Neural progenitor cell (in vitro differentiated cells): Measurements from ENCODE around the gene TEAD3. TPM values are rescaled to one million over a fixed set of nuclear protein-coding genes. Genes with fewer than 3 reads are reported as not detected.

Experiments used
- DNase-seq: peaks from one replicate; pipeline ENCODE4 v3.0.0-alpha.2; 2016; ENCODE audit warnings: low spot score
- H2AFZ ChIP-seq: fragments of 200-600 bp; sonication (generic); replicated peaks from 2 replicates; pipeline ENCODE4 v1.6.1; 2016; ENCODE audit warnings: antibody characterized with exemption
- H3F3A ChIP-seq: fragments of 200-600 bp; sonication (generic); 2 replicates; pipeline ENCODE4 v1.6.1; 2016; ENCODE audit warnings: antibody characterized with exemption, low read depth
- H3K27ac ChIP-seq: fragments of 200-600 bp; sonication (generic); 2 replicates; pipeline ENCODE4 v1.5.1; 2016; ENCODE audit warnings: mild to moderate bottlenecking
- H3K27me3 ChIP-seq: fragments of 200-600 bp; sonication (generic); 2 replicates; pipeline ENCODE4 v1.6.1; 2016; ENCODE audit warnings: mild to moderate bottlenecking, moderate library complexity
- H3K36me3 ChIP-seq: fragments of 200-600 bp; sonication (generic); 2 replicates; pipeline ENCODE4 v1.5.1; 2016
- H3K4me1 ChIP-seq: fragments of 200-600 bp; sonication (generic); 2 replicates; pipeline ENCODE4 v1.6.1; 2016; ENCODE audit warnings: mixed run types
- H3K4me2 ChIP-seq: fragments of 200-600 bp; sonication (generic); 2 replicates; pipeline ENCODE4 v1.6.1; 2016
- H3K4me3 ChIP-seq: fragments of 200-600 bp; sonication (generic); 2 replicates; pipeline ENCODE4 v1.5.1; 2016
- H3K79me2 ChIP-seq: fragments of 200-600 bp; sonication (generic); 2 replicates; pipeline ENCODE4 v1.6.1; 2016; ENCODE audit warnings: low read depth
- H3K9ac ChIP-seq: fragments of 200-600 bp; sonication (generic); 2 replicates; pipeline ENCODE4 v1.6.1; 2016
- H3K9me3 ChIP-seq: fragments of 200-600 bp; sonication (generic); 2 replicates; pipeline ENCODE4 v1.5.1; 2016; ENCODE audit warnings: low read depth
- H4K20me1 ChIP-seq: fragments of 200-600 bp; sonication (generic); 2 replicates; pipeline ENCODE4 v1.6.1; 2016; ENCODE audit warnings: low read depth
- H3K27ac Mint-ChIP-seq: 3 replicates; pipeline ENCODE4 v1.8.0; 2021; ENCODE audit warnings: mixed read lengths
- H3K27me3 Mint-ChIP-seq: 2 replicates; pipeline ENCODE4 v1.8.0; 2022; ENCODE audit warnings: low read depth, mild to moderate bottlenecking, inconsistent platforms, moderate library complexity, mixed read lengths; ENCODE audit not compliant: insufficient read depth
- H3K36me3 Mint-ChIP-seq: 3 replicates; pipeline ENCODE4 v1.8.0; 2021; ENCODE audit warnings: mixed read lengths
- H3K4me1 Mint-ChIP-seq: 3 replicates; pipeline ENCODE4 v1.8.0; 2021; ENCODE audit warnings: mixed read lengths
- H3K4me3 Mint-ChIP-seq: 3 replicates; pipeline ENCODE4 v1.8.0; 2021; ENCODE audit warnings: mild to moderate bottlenecking, moderate library complexity, mixed read lengths
- H3K9me3 Mint-ChIP-seq: 3 replicates; pipeline ENCODE4 v1.8.0; 2020; ENCODE audit warnings: mixed read lengths
- EZH2 ChIP-seq: fragments of 200-600 bp; sonication (generic); IDR thresholded peaks from 2 replicates; pipeline ENCODE4 v1.6.1; 2017; ENCODE audit warnings: antibody characterized with exemption, mild to moderate bottlenecking, moderate library complexity
- EZH2phosphoT487 ChIP-seq: fragments of 200-600 bp; sonication (generic); IDR thresholded peaks from 2 replicates; pipeline ENCODE4 v1.6.1; 2017; ENCODE audit warnings: antibody characterized with exemption
- microRNA-seq: library from miRNA; unstranded; fragments of <30 nt; microRNA quantifications from one replicate; pipeline ENCODE4, GENCODE V29; 2016
- small RNA-seq: library from RNA; depleted of rRNA; stranded (forward); fragments of <200 nt; gene quantifications from one replicate; pipeline ENCODE3, GENCODE V24; 2015
- total RNA-seq: library from RNA; depleted of rRNA; stranded (reverse); fragments of >200 nt; gene quantifications from 2 replicates; pipeline ENCODE4 v1.2.3, GENCODE V29; 2015; ENCODE audit warnings: low replicate concordance
- TF ChIP-seq, protein P1 (sequence below): fragments of 200-600 bp; sonication (generic); IDR thresholded peaks from 2 replicates; pipeline ENCODE4 v1.5.1; 2017; ENCODE audit warnings: antibody characterized with exemption, mild to moderate bottlenecking

The TEAD3 gene
- total RNA-seq, 1 donor from 2014 or later: 9.7 TPM

DNA sequence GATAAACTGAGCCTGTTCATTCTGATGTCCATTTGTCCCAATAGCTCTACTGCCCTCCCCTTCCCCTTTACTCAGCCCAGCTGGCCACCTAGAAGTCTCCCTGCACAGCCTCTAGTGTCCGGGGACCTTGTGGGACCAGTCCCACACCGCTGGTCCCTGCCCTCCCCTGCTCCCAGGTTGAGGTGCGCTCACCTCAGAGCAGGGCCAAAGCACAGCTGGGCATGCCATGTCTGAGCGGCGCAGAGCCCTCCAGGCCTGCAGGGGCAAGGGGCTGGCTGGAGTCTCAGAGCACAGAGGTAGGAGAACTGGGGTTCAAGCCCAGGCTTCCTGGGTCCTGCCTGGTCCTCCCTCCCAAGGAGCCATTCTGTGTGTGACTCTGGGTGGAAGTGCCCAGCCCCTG, 69.4 kb downstream of the TEAD3 start:
- Mint-ChIP-seq H3K4me3 (no peak overlapping the region), H3K27ac (no peak overlapping the region), H3K36me3 (peaks cover 17% of the 10 kb centered on the region), H3K27me3 (peaks cover 2% of the 10 kb centered on the region), H3K9me3 (peaks cover 6% of the 10 kb centered on the region), H3K4me1 (peaks cover 12% of the 10 kb centered on the region)
- no peak overlapping the region for H3K4me2 ChIP-seq
- no peaks in the 10 kb centered on the region for H4K20me1 ChIP-seq
- H3K4me3 ChIP-seq: no peak overlapping the region
- H2AFZ ChIP-seq: no peak overlapping the region
- H3K9me3 ChIP-seq: no peaks in the 10 kb centered on the region
- peaks cover 11% of the 10 kb centered on the region for H3F3A ChIP-seq
- DNase-seq: no peak
- peaks cover 36% of the 10 kb centered on the region for H3K4me1 ChIP-seq
- no peak overlapping the region for H3K27ac ChIP-seq
- no peaks in the 10 kb centered on the region for H3K36me3 ChIP-seq
- H3K9ac ChIP-seq: no peak overlapping the region
- TF ChIP-seq EZH2 (no peak), EZH2phosphoT487 (no peak)
- TF ChIP-seq, protein P1, sequence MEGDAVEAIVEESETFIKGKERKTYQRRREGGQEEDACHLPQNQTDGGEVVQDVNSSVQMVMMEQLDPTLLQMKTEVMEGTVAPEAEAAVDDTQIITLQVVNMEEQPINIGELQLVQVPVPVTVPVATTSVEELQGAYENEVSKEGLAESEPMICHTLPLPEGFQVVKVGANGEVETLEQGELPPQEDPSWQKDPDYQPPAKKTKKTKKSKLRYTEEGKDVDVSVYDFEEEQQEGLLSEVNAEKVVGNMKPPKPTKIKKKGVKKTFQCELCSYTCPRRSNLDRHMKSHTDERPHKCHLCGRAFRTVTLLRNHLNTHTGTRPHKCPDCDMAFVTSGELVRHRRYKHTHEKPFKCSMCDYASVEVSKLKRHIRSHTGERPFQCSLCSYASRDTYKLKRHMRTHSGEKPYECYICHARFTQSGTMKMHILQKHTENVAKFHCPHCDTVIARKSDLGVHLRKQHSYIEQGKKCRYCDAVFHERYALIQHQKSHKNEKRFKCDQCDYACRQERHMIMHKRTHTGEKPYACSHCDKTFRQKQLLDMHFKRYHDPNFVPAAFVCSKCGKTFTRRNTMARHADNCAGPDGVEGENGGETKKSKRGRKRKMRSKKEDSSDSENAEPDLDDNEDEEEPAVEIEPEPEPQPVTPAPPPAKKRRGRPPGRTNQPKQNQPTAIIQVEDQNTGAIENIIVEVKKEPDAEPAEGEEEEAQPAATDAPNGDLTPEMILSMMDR: no peak
- no peaks in the 10 kb centered on the region for H3K79me2 ChIP-seq
- H3K27me3 ChIP-seq: no peaks in the 10 kb centered on the region

DNA sequence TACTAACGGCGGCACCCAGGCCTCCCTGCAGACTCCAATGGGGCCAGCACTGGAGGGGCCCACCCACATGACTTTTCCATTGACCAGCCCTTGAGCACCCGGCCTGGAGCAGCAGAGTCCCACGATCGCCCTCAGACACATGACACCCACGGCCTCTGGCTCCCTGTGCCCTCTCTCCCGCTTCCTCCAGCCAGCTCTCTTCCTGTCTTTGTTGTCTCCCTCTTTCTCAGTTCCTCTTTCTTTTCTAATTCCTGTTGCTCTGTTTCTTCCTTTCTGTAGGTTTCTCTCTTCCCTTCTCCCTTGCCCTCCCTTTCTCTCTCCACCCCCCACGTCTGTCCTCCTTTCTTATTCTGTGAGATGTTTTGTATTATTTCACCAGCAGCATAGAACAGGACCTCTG, 70.8 kb downstream of the TEAD3 start:
- peaks cover 2% of the 10 kb centered on the region for H3K27me3 Mint-ChIP-seq
- no peaks in the 10 kb centered on the region for H3K27me3 ChIP-seq
- H3K4me3 Mint-ChIP-seq: no peak overlapping the region
- no peak overlapping the region for H2AFZ ChIP-seq
- TF ChIP-seq, protein P1: no peak
- TF ChIP-seq EZH2 (no peak), EZH2phosphoT487 (no peak)
- H4K20me1 ChIP-seq: no peaks in the 10 kb centered on the region
- peaks cover 17% of the 10 kb centered on the region for H3K36me3 Mint-ChIP-seq
- H3K79me2 ChIP-seq: no peaks in the 10 kb centered on the region
- no peaks in the 10 kb centered on the region for H3K36me3 ChIP-seq
- peaks cover 36% of the 10 kb centered on the region for H3K4me1 ChIP-seq
- no peaks in the 10 kb centered on the region for H3K9me3 ChIP-seq
- H3K4me2 ChIP-seq: no peak overlapping the region
- H3K27ac ChIP-seq: no peak overlapping the region
- H3K9me3 Mint-ChIP-seq: peaks cover 6% of the 10 kb centered on the region
- H3K4me1 Mint-ChIP-seq: peaks cover 12% of the 10 kb centered on the region
- H3K9ac ChIP-seq: no peak overlapping the region
- peaks cover 11% of the 10 kb centered on the region for H3F3A ChIP-seq
- H3K4me3 ChIP-seq: no peak overlapping the region
- H3K27ac Mint-ChIP-seq: no peak overlapping the region
- DNase-seq: no peak

DNA sequence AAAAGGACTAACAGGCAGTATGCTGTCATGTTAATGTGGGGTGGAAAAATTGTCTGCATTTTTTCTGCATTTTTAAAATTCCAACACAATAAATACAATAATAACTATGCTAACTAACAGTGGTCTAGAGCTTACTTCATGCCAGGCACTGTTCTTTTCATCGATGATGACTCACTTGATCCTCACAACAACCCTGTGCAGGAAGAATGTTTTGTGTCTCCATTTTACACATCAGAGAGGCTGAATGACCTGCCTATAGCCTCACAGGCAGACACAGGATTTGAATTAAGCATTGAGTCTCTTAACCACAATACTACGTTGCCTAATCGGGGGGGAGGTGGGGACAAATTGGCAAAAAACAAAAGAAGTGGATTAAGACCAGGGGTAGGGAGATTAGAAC, 71.6 kb downstream of the TEAD3 start:
- Histone ChIP-seq H3K27ac (no peak overlapping the region), H3K4me2 (no peak overlapping the region), H3K4me1 (peaks cover 36% of the 10 kb centered on the region), H4K20me1 (no peaks in the 10 kb centered on the region), H3K27me3 (no peaks in the 10 kb centered on the region), H2AFZ (no peak overlapping the region), H3K9ac (no peak overlapping the region), H3K9me3 (no peaks in the 10 kb centered on the region), H3F3A (peaks cover 11% of the 10 kb centered on the region), H3K79me2 (no peaks in the 10 kb centered on the region), H3K4me3 (no peak overlapping the region), H3K36me3 (no peaks in the 10 kb centered on the region)
- no peak for TF ChIP-seq EZH2phosphoT487
- TF ChIP-seq, protein P1: no peak
- no peak for TF ChIP-seq EZH2
- Mint-ChIP-seq H3K9me3 (peaks cover 6% of the 10 kb centered on the region), H3K4me3 (no peak overlapping the region), H3K36me3 (peaks cover 17% of the 10 kb centered on the region), H3K4me1 (peaks cover 12% of the 10 kb centered on the region), H3K27me3 (peaks cover 2% of the 10 kb centered on the region), H3K27ac (peak overlapping the region; percentile 72)
- peak; percentile 23 for DNase-seq

Small RNA genes lying within 50 kb of the gene (microRNA-seq; reads per million reads assigned to microRNA genes)
- not detected for gene MIR7111

Small RNA genes lying within 50 kb of the gene (small RNA-seq; reads per million reads assigned to genes)
- not detected for gene MIR7111

Other genes starting within 250 kb of the TEAD3 start
- gene ZNF76, start 237.3 kb downstream of the TEAD3 start, total RNA-seq: 14.8 and 27.0 TPM in 2 replicates
- 0.17 and 0.19 TPM in 2 replicates for gene DEF6, start 199.3 kb downstream of the TEAD3 start, total RNA-seq
- gene PPARD, start 154.5 kb downstream of the TEAD3 start, total RNA-seq: 4.9 and 8.2 TPM in 2 replicates
- gene FANCE, start 44.7 kb downstream of the TEAD3 start, total RNA-seq: 9.3 and 23.9 TPM in 2 replicates
- 2,002 and 2,026 TPM in 2 replicates for gene RPL10A, start 28.7 kb downstream of the TEAD3 start, total RNA-seq
- 0.46 TPM in 1 of 2 replicates, not detected in the other for gene TULP1, start 15.8 kb upstream of the TEAD3 start, total RNA-seq
- gene FKBP5, start 191.8 kb upstream of the TEAD3 start, total RNA-seq: 19.8 and 20.9 TPM in 2 replicates
- gene ARMC12, start 240.0 kb upstream of the TEAD3 start, total RNA-seq: 1.0 and 1.9 TPM in 2 replicates